ENCODE measurements around the gene TMEM220. TPM values are rescaled to one million over a fixed set of nuclear protein-coding genes. Genes with fewer than 3 reads are reported as not detected.

TMEM220 gene
- 0.69 and 1.2 TPM in 2 replicates for total RNA-seq

GRCh38 chr17:10729334-10730193, at the start of gene TMEM220:
TSS of gene TMEM220 (minus strand) at chr17:10730023. CDS start at chr17:10729851, 172 bp downstream.

GRCh38 chr17:10697092-10698081, 32.4 kb downstream of the TMEM220 start, which contains the start of the genes ADPRM and SCO1:
TSS of gene ADPRM (plus strand) at chr17:10697594. CDS start at chr17:10704927, 7,333 bp downstream.
TSS of gene SCO1 (minus strand) at chr17:10697533. CDS start at chr17:10697507, 26 bp downstream.

Other genes starting within 250 kb of the TMEM220 start
- under 0.01 and 0.09 TPM in 2 replicates for gene MYH1, start 211.5 kb downstream of the TMEM220 start, total RNA-seq
- gene MYH2, start 180.4 kb downstream of the TMEM220 start, total RNA-seq = under 0.01 and 0.97 TPM in 2 replicates
- gene MYH3, start 72.7 kb downstream of the TMEM220 start, total RNA-seq = 1.2 and 1.5 TPM in 2 replicates
- gene SCO1, start 32.5 kb downstream of the TMEM220 start, total RNA-seq = 25.2 and 35.3 TPM in 2 replicates
- gene ADPRM, start 32.4 kb downstream of the TMEM220 start, total RNA-seq = 10.8 and 19.0 TPM in 2 replicates
- gene TMEM238L, start 74.1 kb upstream of the TMEM220 start, total RNA-seq = not detected in 2 replicates
- gene PIRT, start 108.1 kb upstream of the TMEM220 start, total RNA-seq = not detected in 2 replicates

All from smooth muscle cell of the umbilical artery (primary cell).